Erythroblast (primary cell): ENCODE results near the gene PDE2A.

Source experiments
- GATA1 ChIP-seq: IDR thresholded peaks from 2 replicates; pipeline ENCODE4 v1.6.1; 2011; ENCODE audit warnings: low read depth, mild to moderate bottlenecking, control low read depth, low read length, moderate library complexity
- POLR2A ChIP-seq: IDR thresholded peaks from 2 replicates; pipeline ENCODE4 v1.6.1; 2011; ENCODE audit warnings: mild to moderate bottlenecking, low read length

- no peak for TF ChIP-seq POLR2A
- TF ChIP-seq GATA1, result no peak
These were observed 14.3 kb upstream of the PDE2A start for GRCh38 chr11:72688486-72688885.
